ENCODE results near the gene TEAD2.
"Not testable (repeated sequence)": the region's sequence is repeated elsewhere in the genome, so short reads cannot be mapped to it uniquely, and the experiment has no call there.

Gene TEAD2

DNA sequence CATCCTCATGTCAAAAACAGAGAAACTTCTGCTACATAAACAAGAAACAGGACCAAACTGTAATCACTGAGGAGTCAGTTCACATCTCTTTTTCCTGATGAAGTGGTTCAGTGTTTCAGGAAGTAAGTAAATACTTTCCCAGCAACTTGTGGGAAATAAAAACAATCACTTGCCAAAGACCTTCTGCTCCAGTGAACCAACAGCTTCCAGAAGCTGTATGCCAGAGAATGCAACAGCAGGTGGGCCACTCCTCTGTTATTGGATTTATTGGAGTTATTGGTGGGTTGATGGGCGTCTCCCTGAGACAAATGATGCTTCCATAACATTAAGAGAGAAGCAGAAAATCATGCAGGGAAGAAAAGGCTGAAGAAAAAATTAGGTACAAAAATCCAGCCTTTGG lies 47.1 kb downstream of the TEAD2 start:
- Histone ChIP-seq H3K4me3 (ENCODE audit: low read depth, low read length, poor library complexity, severe bottlenecking) (no peak overlapping the region), H3F3A (ENCODE audit: insufficient read depth, low read length) (no peaks in the 10 kb centered on the region), H2AFZ (ENCODE audit: low read length) (no peak overlapping the region), H3K79me2 (ENCODE audit: insufficient read depth, low read length) (no peaks in the 10 kb centered on the region), H3K4me1 (ENCODE audit: insufficient read depth, low read length, severe bottlenecking) (no peaks in the 10 kb centered on the region), H3K9me2 (ENCODE audit: low read depth, low read length) (no peaks in the 10 kb centered on the region), H3K27me3 (ENCODE audit: insufficient read depth, low read length) (no peaks in the 10 kb centered on the region), H3K27ac (ENCODE audit: low read depth, low read length, poor library complexity, severe bottlenecking) (no peak overlapping the region), H3K4me2 (ENCODE audit: low read length) (no peak overlapping the region), H3K9ac (ENCODE audit: low read length) (no peak overlapping the region), H3K36me3 (ENCODE audit: insufficient read depth, low read length) (peaks cover 19% of the 10 kb centered on the region), H4K20me1 (ENCODE audit: insufficient read depth, low read length) (no peaks in the 10 kb centered on the region), H3K9me3 (ENCODE audit: low read length) (peaks cover 4% of the 10 kb centered on the region; the same call in 1 of the 2 replicates)
- TF ChIP-seq, protein P1, sequence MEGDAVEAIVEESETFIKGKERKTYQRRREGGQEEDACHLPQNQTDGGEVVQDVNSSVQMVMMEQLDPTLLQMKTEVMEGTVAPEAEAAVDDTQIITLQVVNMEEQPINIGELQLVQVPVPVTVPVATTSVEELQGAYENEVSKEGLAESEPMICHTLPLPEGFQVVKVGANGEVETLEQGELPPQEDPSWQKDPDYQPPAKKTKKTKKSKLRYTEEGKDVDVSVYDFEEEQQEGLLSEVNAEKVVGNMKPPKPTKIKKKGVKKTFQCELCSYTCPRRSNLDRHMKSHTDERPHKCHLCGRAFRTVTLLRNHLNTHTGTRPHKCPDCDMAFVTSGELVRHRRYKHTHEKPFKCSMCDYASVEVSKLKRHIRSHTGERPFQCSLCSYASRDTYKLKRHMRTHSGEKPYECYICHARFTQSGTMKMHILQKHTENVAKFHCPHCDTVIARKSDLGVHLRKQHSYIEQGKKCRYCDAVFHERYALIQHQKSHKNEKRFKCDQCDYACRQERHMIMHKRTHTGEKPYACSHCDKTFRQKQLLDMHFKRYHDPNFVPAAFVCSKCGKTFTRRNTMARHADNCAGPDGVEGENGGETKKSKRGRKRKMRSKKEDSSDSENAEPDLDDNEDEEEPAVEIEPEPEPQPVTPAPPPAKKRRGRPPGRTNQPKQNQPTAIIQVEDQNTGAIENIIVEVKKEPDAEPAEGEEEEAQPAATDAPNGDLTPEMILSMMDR (IDR thresholded peaks at IDR 0.05; ENCODE audit: low read length): no peak
- TF ChIP-seq EZH2 (IDR thresholded peaks at IDR 0.05; ENCODE audit: borderline replicate concordance, low read length): no peak

DNA sequence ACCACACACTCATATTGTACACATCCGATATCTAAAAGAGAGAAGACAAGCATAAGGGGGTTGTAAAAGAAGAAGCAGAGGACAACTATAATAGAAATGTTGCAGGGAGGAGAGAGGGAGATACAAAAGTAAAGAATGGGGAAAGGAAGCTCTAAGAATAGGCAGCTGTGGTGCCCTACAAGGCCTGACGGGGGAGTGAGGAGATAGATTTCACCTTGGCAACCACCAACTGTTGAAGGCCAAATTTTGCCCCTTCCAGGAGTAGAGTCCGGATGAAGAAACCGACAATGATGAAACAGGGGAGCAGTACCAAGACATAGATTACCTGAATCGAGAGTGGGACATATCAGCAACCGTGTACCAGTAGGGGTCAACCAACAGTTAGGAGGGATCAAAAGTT lies 53.1 kb downstream of the TEAD2 start:
- Histone ChIP-seq H3K36me3 (ENCODE audit: insufficient read depth, low read length) (peaks cover 12% of the 10 kb centered on the region), H3K79me2 (ENCODE audit: insufficient read depth, low read length) (no peaks in the 10 kb centered on the region), H3K4me1 (ENCODE audit: insufficient read depth, low read length, severe bottlenecking) (peaks cover 17% of the 10 kb centered on the region), H4K20me1 (ENCODE audit: insufficient read depth, low read length) (no peaks in the 10 kb centered on the region), H3K27ac (ENCODE audit: low read depth, low read length, poor library complexity, severe bottlenecking) (peak overlapping the region; percentile 38), H3F3A (ENCODE audit: insufficient read depth, low read length) (no peaks in the 10 kb centered on the region), H3K4me3 (ENCODE audit: low read depth, low read length, poor library complexity, severe bottlenecking) (no peak overlapping the region), H3K9ac (ENCODE audit: low read length) (no peak overlapping the region), H3K27me3 (ENCODE audit: insufficient read depth, low read length) (no peaks in the 10 kb centered on the region), H2AFZ (ENCODE audit: low read length) (no peak overlapping the region), H3K4me2 (ENCODE audit: low read length) (no peak overlapping the region), H3K9me3 (ENCODE audit: low read length) (no peaks in the 10 kb centered on the region), H3K9me2 (ENCODE audit: low read depth, low read length) (no peaks in the 10 kb centered on the region)
- TF ChIP-seq EZH2 (IDR thresholded peaks at IDR 0.05; ENCODE audit: borderline replicate concordance, low read length): no peak
- TF ChIP-seq, protein P1 (IDR thresholded peaks at IDR 0.05; ENCODE audit: low read length): peak; percentile 54; the same call in 1 of the 2 replicates

DNA sequence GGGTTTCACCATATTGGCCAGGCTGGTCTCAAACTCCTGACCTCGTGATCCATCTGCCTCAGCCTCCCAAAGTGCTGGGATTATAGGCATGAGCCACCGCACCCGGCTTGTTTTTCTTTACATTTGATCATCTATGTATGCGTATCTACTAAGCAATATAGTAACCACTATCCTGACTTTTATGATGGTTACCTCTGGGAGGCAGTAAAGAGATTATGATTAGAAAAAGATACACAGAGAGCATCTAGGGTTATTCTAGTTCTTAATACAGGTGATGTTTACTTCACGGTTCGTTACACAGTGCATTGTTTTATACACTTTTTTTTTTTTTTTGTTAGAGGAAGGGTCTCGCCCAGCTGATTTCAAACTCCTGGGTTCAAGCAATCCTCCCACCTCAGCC lies 55.5 kb downstream of the TEAD2 start:
- H3K27me3 ChIP-seq (ENCODE audit: insufficient read depth, low read length); H3F3A ChIP-seq (ENCODE audit: insufficient read depth, low read length); H3K9ac ChIP-seq (ENCODE audit: low read length); H4K20me1 ChIP-seq (ENCODE audit: insufficient read depth, low read length); H3K9me2 ChIP-seq (ENCODE audit: low read depth, low read length); H3K9me3 ChIP-seq (ENCODE audit: low read length); H3K4me2 ChIP-seq (ENCODE audit: low read length); H2AFZ ChIP-seq (ENCODE audit: low read length); H3K27ac ChIP-seq (ENCODE audit: low read depth, low read length, poor library complexity, severe bottlenecking); H3K4me3 ChIP-seq (ENCODE audit: low read depth, low read length, poor library complexity, severe bottlenecking); H3K79me2 ChIP-seq (ENCODE audit: insufficient read depth, low read length): not testable (repeated sequence)
- TF ChIP-seq, protein P1 (IDR thresholded peaks at IDR 0.05; ENCODE audit: low read length): peak; percentile 37
- H3K4me1 ChIP-seq (ENCODE audit: insufficient read depth, low read length, severe bottlenecking): peaks cover 17% of the 10 kb centered on the region
- H3K36me3 ChIP-seq (ENCODE audit: insufficient read depth, low read length): peaks cover 12% of the 10 kb centered on the region
